Smooth muscle cell (in vitro differentiated cells): ENCODE results near the gene ZXDC. TPM values are rescaled to one million over a fixed set of nuclear protein-coding genes. Genes with fewer than 3 reads are reported as not detected.

Experiments
- DNase-seq: peaks from one replicate; lab custom pipeline; 2025; ENCODE audit not compliant: unreplicated experiment; lab: John Stamatoyannopoulos, UW
- H2AFZ ChIP-seq: fragments of 200-600 bp; sonication (generic); 2 replicates; pipeline ENCODE4 v1.6.0; 2016; ENCODE audit warnings: antibody characterized with exemption, low read depth, mild to moderate bottlenecking
- H3F3A ChIP-seq: fragments of 200-600 bp; sonication (generic); 2 replicates; pipeline ENCODE4 v1.6.0; 2017; ENCODE audit warnings: antibody characterized with exemption, low read depth
- H3K27ac ChIP-seq: fragments of 200-600 bp; sonication (generic); 2 replicates; pipeline ENCODE4 v1.5.1; 2016; ENCODE audit warnings: low read depth, mild to moderate bottlenecking
- H3K27me3 ChIP-seq: fragments of 200-600 bp; sonication (generic); 2 replicates; pipeline ENCODE4 v1.6.1; 2016; ENCODE audit warnings: low read depth, mild to moderate bottlenecking
- H3K36me3 ChIP-seq: fragments of 200-600 bp; sonication (generic); 2 replicates; pipeline ENCODE4 v1.5.1; 2016; ENCODE audit warnings: low read depth
- H3K4me1 ChIP-seq: fragments of 200-600 bp; sonication (generic); 2 replicates; pipeline ENCODE4 v1.5.1; 2016; ENCODE audit warnings: low read depth
- H3K4me2 ChIP-seq: fragments of 200-600 bp; sonication (generic); 2 replicates; pipeline ENCODE4 v1.6.0; 2016; ENCODE audit warnings: mild to moderate bottlenecking
- H3K4me3 ChIP-seq: fragments of 200-600 bp; sonication (generic); 2 replicates; pipeline ENCODE4 v1.5.1; 2016; ENCODE audit warnings: mild to moderate bottlenecking
- H3K79me2 ChIP-seq: fragments of 200-600 bp; sonication (generic); 2 replicates; pipeline ENCODE4 v1.6.0; 2016; ENCODE audit warnings: low read depth, mild to moderate bottlenecking
- H3K9ac ChIP-seq: fragments of 200-600 bp; sonication (generic); 2 replicates; pipeline ENCODE4 v1.6.0; 2016; ENCODE audit warnings: low read depth
- H3K9me3 ChIP-seq: fragments of 200-600 bp; sonication (generic); replicated peaks from 2 replicates; pipeline ENCODE4 v1.5.1; 2016; ENCODE audit warnings: low read depth
- H4K20me1 ChIP-seq: fragments of 200-600 bp; sonication (generic); 2 replicates; pipeline ENCODE4 v1.6.0; 2016; ENCODE audit warnings: low read depth
- CTCF ChIP-seq: fragments of 200-600 bp; sonication (generic); IDR thresholded peaks from 2 replicates; pipeline ENCODE4 v1.5.1; 2017; ENCODE audit warnings: borderline replicate concordance, mild to moderate bottlenecking, antibody characterized with exemption; ENCODE audit not compliant: insufficient read depth, poor library complexity, severe bottlenecking
- WGBS: methylation state at CpG from one replicate; pipeline ENCODE4 v1.1.7; 2016; ENCODE audit warnings: low lambda C conversion rate; 5-methylcytosine and 5-hydroxymethylcytosine counted together
- polyA plus RNA-seq: library from polyadenylated mRNA; unstranded; fragments of >200 nt; fragmentation: Nextera tagmentation; extraction: Ambion mirVana; gene quantifications from 2 replicates; pipeline ENCODE4 v1.2.1, GENCODE V29; 2016
- total RNA-seq: library from RNA; depleted of rRNA; stranded (reverse); fragments of >200 nt; gene quantifications from 2 replicates; pipeline ENCODE4 v1.2.3, GENCODE V29; 2014

ZXDC gene
- total and polyA plus RNA-seq, 2 experiments from 2014 or later = 9.2 to 20.4 TPM

GRCh38 chr3:126402178-126402577, 73.5 kb downstream of the ZXDC start:
- no peak for TF ChIP-seq CTCF
- no peak for DNase-seq
- Histone ChIP-seq H3K27ac (no peak overlapping the region), H3K36me3 (no peaks in the 10 kb centered on the region), H2AFZ (no peak overlapping the region), H3K27me3 (no peaks in the 10 kb centered on the region), H4K20me1 (no peaks in the 10 kb centered on the region), H3K4me3 (no peak overlapping the region), H3K79me2 (no peaks in the 10 kb centered on the region), H3K9ac (no peak overlapping the region), H3F3A (no peaks in the 10 kb centered on the region), H3K4me1 (no peaks in the 10 kb centered on the region), H3K9me3 (no peaks in the 10 kb centered on the region), H3K4me2 (no peak overlapping the region)
- WGBS = 87% methylated on average over 6 of the region's 6 CpGs

- Histone ChIP-seq H3K79me2 (no peaks in the 10 kb centered on the region), H3K36me3 (no peaks in the 10 kb centered on the region), H3K4me3 (no peak overlapping the region), H3K4me2 (no peak overlapping the region), H3K9me3 (no peaks in the 10 kb centered on the region), H3K4me1 (no peaks in the 10 kb centered on the region), H4K20me1 (no peaks in the 10 kb centered on the region), H3K9ac (no peak overlapping the region), H3F3A (no peaks in the 10 kb centered on the region), H2AFZ (no peak overlapping the region), H3K27ac (no peak overlapping the region), H3K27me3 (no peaks in the 10 kb centered on the region)
- no peak for TF ChIP-seq CTCF
- DNase-seq = no peak
- 84% methylated on average over 6 of the region's 8 CpGs for WGBS
These were observed 74.0 kb downstream of the ZXDC start for GRCh38 chr3:126401611-126402160.

- H3K4me3 ChIP-seq = no peak overlapping the region
- no peak for TF ChIP-seq CTCF
- 97% methylated on average over 4 of the region's 4 CpGs for WGBS
- H3K9me3 ChIP-seq = no peaks in the 10 kb centered on the region
- no peaks in the 10 kb centered on the region for H3F3A ChIP-seq
- H2AFZ ChIP-seq = no peak overlapping the region
- H3K4me2 ChIP-seq = no peak overlapping the region
- no peak overlapping the region for H3K9ac ChIP-seq
- no peaks in the 10 kb centered on the region for H3K79me2 ChIP-seq
- H4K20me1 ChIP-seq = no peaks in the 10 kb centered on the region
- H3K27me3 ChIP-seq = peaks cover 11% of the 10 kb centered on the region
- no peaks in the 10 kb centered on the region for H3K36me3 ChIP-seq
- peaks cover under 1% of the 10 kb centered on the region for H3K4me1 ChIP-seq
- no peak for DNase-seq
- H3K27ac ChIP-seq = no peak overlapping the region
These were observed 75.9 kb downstream of the ZXDC start for GRCh38 chr3:126399756-126400155.

GRCh38 chr3:126399351-126399735, 76.3 kb downstream of the ZXDC start:
- Histone ChIP-seq H3K36me3 (no peaks in the 10 kb centered on the region), H3K9ac (no peak overlapping the region), H3K9me3 (no peaks in the 10 kb centered on the region), H3K79me2 (no peaks in the 10 kb centered on the region), H3K4me1 (peaks cover 5% of the 10 kb centered on the region), H3F3A (no peaks in the 10 kb centered on the region), H3K4me3 (no peak overlapping the region), H3K4me2 (no peak overlapping the region), H3K27me3 (peaks cover 11% of the 10 kb centered on the region), H4K20me1 (no peaks in the 10 kb centered on the region), H2AFZ (no peak overlapping the region), H3K27ac (no peak overlapping the region)
- DNase-seq = no peak
- 57% methylated on average over 1 of the region's 1 CpG for WGBS
- TF ChIP-seq CTCF = no peak
